Astrocyte of the cerebellum (primary cell): Measurements from ENCODE around the gene GARIN3.

Experiments
- DNase-seq: peaks from one replicate; pipeline ENCODE4 v3.0.0-alpha.2; 2011; ENCODE audit warnings: low read depth
- H3K4me3 ChIP-seq: 2 replicates; pipeline ENCODE4 v1.5.1; 2011; ENCODE audit warnings: mild to moderate bottlenecking, low read depth, low read length, moderate library complexity
- CTCF ChIP-seq: IDR thresholded peaks from 2 replicates; pipeline ENCODE4 v1.5.1; 2012; ENCODE audit warnings: low read length, low read depth, moderate library complexity, mild to moderate bottlenecking; ENCODE audit errors: missing control alignments
- in situ Hi-C: cut with HindIII; loops from 2 replicates; pipeline ENCODE4 v1.10.0; 2017; ENCODE audit warnings: low sequenced_read_pairs

GARIN3 gene

GRCh38 chr5:157177953-157178352 is 11.9 kb upstream of the GARIN3 start:
- no peak overlapping the region for H3K4me3 ChIP-seq
- in situ Hi-C loops, result no loop called here
- no peak for TF ChIP-seq CTCF
- DNase-seq, result no peak

GRCh38 chr5:157175071-157175612 is 9.1 kb upstream of the GARIN3 start:
- no peak for TF ChIP-seq CTCF
- in situ Hi-C loops, result no loop called here
- no peak for DNase-seq
- no peak overlapping the region for H3K4me3 ChIP-seq

- in situ Hi-C loops, result no loop called here
- no peak for DNase-seq
- no peak overlapping the region for H3K4me3 ChIP-seq
- no peak for TF ChIP-seq CTCF
Measured at GRCh38 chr5:157172403-157172802, 6.3 kb upstream of the GARIN3 start.

GRCh38 chr5:157168286-157168685 is 2.2 kb upstream of the GARIN3 start:
- TF ChIP-seq CTCF, result no peak
- in situ Hi-C loops, result no loop called here
- no peak for DNase-seq
- H3K4me3 ChIP-seq, result no peak overlapping the region

- no peak for TF ChIP-seq CTCF
- H3K4me3 ChIP-seq, result no peak overlapping the region
- in situ Hi-C loops, result no loop called here
- DNase-seq, result no peak
Measured at GRCh38 chr5:157167214-157167621, 1.2 kb upstream of the GARIN3 start.

- no peak overlapping the region for H3K4me3 ChIP-seq
- DNase-seq, result no peak
- no peak for TF ChIP-seq CTCF
- in situ Hi-C loops, result no loop called here
Measured at GRCh38 chr5:157165668-157166067, 396 bp downstream of the GARIN3 start.

- no peak for DNase-seq
- H3K4me3 ChIP-seq, result no peak overlapping the region
- in situ Hi-C loops, result no loop called here
- TF ChIP-seq CTCF, result no peak
Measured at GRCh38 chr5:157165261-157165660, 803 bp downstream of the GARIN3 start.
